IMR-90 (cell line): ENCODE measurements around the gene SIGLEC11. TPM values are rescaled to one million over a fixed set of nuclear protein-coding genes. Genes with fewer than 3 reads are reported as not detected.

Experiments
- ATAC-seq: fragments of 200-7000 bp; cut with Tn5 transposase; 2 replicates; pipeline ENCODE4 v1.9.1; 2020; ENCODE audit warnings: low read depth, mild to moderate bottlenecking, moderate library complexity
- BruUV-seq: library from RNA; stranded (reverse); fragments of 400-500 nt; replicated peaks from 2 replicates; lab custom pipeline; 2021; lab: Mats Ljungman, UMichigan
- CTCF ChIA-PET: fragments of 300-600 bp; formaldehyde crosslinking; extraction: SDS; loops from one replicate; lab custom pipeline; 2021; ENCODE audit warnings: antibody characterized with exemption; lab: Yijun Ruan, JAX
- POLR2A ChIA-PET: fragments of 300-600 bp; sonication (Branson Sonifier 250); formaldehyde crosslinking; loops from one replicate; lab custom pipeline; 2022; ENCODE audit warnings: antibody characterized with exemption; ENCODE audit not compliant: unreplicated experiment; lab: Charles Lee
- DNase-seq: peaks from one replicate; pipeline ENCODE4 v3.0.0; 2013
- H2AFZ ChIP-seq: replicated peaks from 2 replicates; pipeline ENCODE3; 2013; ENCODE audit warnings: low read length, mild to moderate bottlenecking; ENCODE audit not compliant: poor library complexity
- H2AK5ac ChIP-seq: 2 replicates; pipeline ENCODE4 v1.6.1; 2013; ENCODE audit warnings: low read depth, low read length, inconsistent platforms
- H2AK9ac ChIP-seq: replicated peaks from 2 replicates; pipeline ENCODE3; 2013; ENCODE audit warnings: mild to moderate bottlenecking, low read depth, low read length, moderate library complexity; ENCODE audit not compliant: poor library complexity
- H2BK120ac ChIP-seq: 2 replicates; pipeline ENCODE4 v1.6.1; 2013; ENCODE audit warnings: low read depth, low read length, inconsistent platforms
- H2BK15ac ChIP-seq: 3 replicates; pipeline ENCODE4 v1.6.1; 2013; ENCODE audit warnings: low read depth, low read length, inconsistent platforms
- H2BK20ac ChIP-seq: 2 replicates; pipeline ENCODE4 v1.6.1; 2013; ENCODE audit warnings: low read depth, mild to moderate bottlenecking, inconsistent platforms, low read length, moderate library complexity
- H2BK5ac ChIP-seq: 2 replicates; pipeline ENCODE4 v1.6.1; 2013; ENCODE audit warnings: mild to moderate bottlenecking, low read depth, low read length, inconsistent platforms; ENCODE audit not compliant: poor library complexity, severe bottlenecking
- H3K14ac ChIP-seq: replicated peaks from 2 replicates; pipeline ENCODE4 v1.6.1; 2013; ENCODE audit warnings: low read depth, low read length, inconsistent platforms
- H3K18ac ChIP-seq: 2 replicates; pipeline ENCODE4 v1.6.1; 2013; ENCODE audit warnings: low read depth, low read length, control low read depth
- H3K23ac ChIP-seq: 2 replicates; pipeline ENCODE4 v1.6.1; 2013; ENCODE audit warnings: low read depth, low read length, inconsistent platforms
- H3K27ac ChIP-seq: 2 replicates; pipeline ENCODE4 v1.5.1; 2013; ENCODE audit warnings: mild to moderate bottlenecking, control low read depth, low read length; ENCODE audit not compliant: insufficient read depth
- H3K27me3 ChIP-seq: 2 replicates; pipeline ENCODE4 v1.6.1; 2013; ENCODE audit warnings: low read length; ENCODE audit not compliant: control insufficient read depth, insufficient read depth
- H3K36me3 ChIP-seq: 2 replicates; pipeline ENCODE4 v1.6.1; 2013; ENCODE audit warnings: low read length, mixed read lengths; ENCODE audit not compliant: control insufficient read depth, insufficient read depth
- H3K4ac ChIP-seq: 2 replicates; pipeline ENCODE4 v1.6.1; 2013; ENCODE audit warnings: low read depth, low read length, inconsistent platforms
- H3K4me1 ChIP-seq: 2 replicates; pipeline ENCODE4 v1.6.1; 2013; ENCODE audit warnings: low read length, mixed read lengths; ENCODE audit not compliant: control insufficient read depth, insufficient read depth
- H3K4me2 ChIP-seq: 2 replicates; pipeline ENCODE4 v1.6.1; 2013; ENCODE audit warnings: low read depth, mild to moderate bottlenecking, control low read depth, low read length, moderate library complexity
- H3K4me3 ChIP-seq: 2 replicates; pipeline ENCODE4 v1.5.1; 2013; ENCODE audit warnings: low read depth, mild to moderate bottlenecking, control low read depth, low read length, moderate library complexity; ENCODE audit not compliant: insufficient read depth
- H3K56ac ChIP-seq: 2 replicates; pipeline ENCODE4 v1.6.1; 2013; ENCODE audit warnings: low read length, inconsistent platforms; ENCODE audit not compliant: insufficient read depth; ENCODE audit errors: extremely low read depth
- H3K79me1 ChIP-seq, 2 experiments: 2 replicates each; pipeline ENCODE4 v1.6.1; 2013; ENCODE audit warnings: low read length in 2 of 2, inconsistent platforms in 1 of 2, low read depth in 1 of 2
- H3K9ac ChIP-seq: 2 replicates; pipeline ENCODE4 v1.6.1; 2013; ENCODE audit warnings: low read depth, low read length, control low read depth
- H3K9me1 ChIP-seq: 2 replicates; pipeline ENCODE4 v1.6.1; 2013; ENCODE audit warnings: low read length, inconsistent platforms; ENCODE audit not compliant: insufficient read depth
- H3K9me3 ChIP-seq: 2 replicates; pipeline ENCODE4 v1.6.1; 2013; ENCODE audit warnings: low read length; ENCODE audit not compliant: control insufficient read depth, insufficient read depth
- H4K20me1 ChIP-seq: 2 replicates; pipeline ENCODE4 v1.6.1; 2013; ENCODE audit warnings: low read length, inconsistent platforms; ENCODE audit not compliant: insufficient read depth
- H4K5ac ChIP-seq: 2 replicates; pipeline ENCODE4 v1.6.1; 2013; ENCODE audit warnings: mild to moderate bottlenecking, low read depth, low read length, control low read depth
- H4K8ac ChIP-seq, 2 experiments: 2 replicates each; pipeline ENCODE4 v1.6.1; 2013; ENCODE audit warnings: low read depth in 2 of 2, low read length in 2 of 2, control low read depth in 1 of 2, inconsistent platforms in 1 of 2
- H4K91ac ChIP-seq: 2 replicates; pipeline ENCODE4 v1.6.1; 2013; ENCODE audit warnings: low read depth, low read length, inconsistent platforms; ENCODE audit not compliant: insufficient read depth
- BHLHE40 ChIP-seq: fragments of 150-350 bp; IDR thresholded peaks from 2 replicates; pipeline ENCODE4 v1.6.1; 2016; ENCODE audit warnings: mild to moderate bottlenecking, low read depth, low read length
- RCOR1 ChIP-seq: IDR thresholded peaks from 2 replicates; pipeline ENCODE4 v1.6.1; 2012; ENCODE audit warnings: mild to moderate bottlenecking, low read length, improper control_type of control experiment; ENCODE audit not compliant: insufficient replicate concordance
- WGBS, 2 experiments: methylation state at CpG; one replicate each; pipeline versions ENCODE4 v1.1.5 to v1.1.7; 2013; ENCODE audit warnings: missing lambda C conversion rate in 2 of 2; ENCODE audit not compliant: insufficient read length in 1 of 2; ENCODE audit errors: extremely low coverage in 2 of 2; 5-methylcytosine and 5-hydroxymethylcytosine counted together
- dilution Hi-C: fragments of 300-500 bp; cut with HindIII; formaldehyde crosslinking; loops from one replicate; pipeline ENCODE4 v1.14.3; 2018; ENCODE audit warnings: low sequenced_read_pairs; ENCODE audit not compliant: unreplicated experiment
- in situ Hi-C: fragments of 300-500 bp; cut with MboI; formaldehyde crosslinking; loops from 3 replicates; pipeline ENCODE4 v1.14.3; 2019; ENCODE audit warnings: low sequenced_read_pairs, inconsistent platforms, mixed read lengths
- intact Hi-C: fragments of 100-400 bp; cut with micrococcal nuclease; formaldehyde crosslinking; loops from 2 replicates; pipeline ENCODE4 v1.10.0; 2022
- polyA plus RNA-seq, 3 experiments: library from polyadenylated mRNA; depleted of rRNA; stranded (reverse); fragments of >200 nt; gene quantifications; 2 replicates each; pipeline ENCODE4 v1.2.3, GENCODE V29; 2012; ENCODE audit warnings: low replicate concordance in 1 of 3
- total RNA-seq: library from RNA; depleted of rRNA; stranded (reverse); fragments of >200 nt; gene quantifications from 2 replicates; pipeline ENCODE4 v1.2.3, GENCODE V29; 2012

The SIGLEC11 gene
- total and polyA plus RNA-seq, 2 of the 4 experiments (the other 2 are of a cell fraction) = not detected

- Histone ChIP-seq H3K14ac (no peak overlapping the region), H3K4me2 (no peak overlapping the region), H3K9ac (no peak overlapping the region), H3K4ac (no peak overlapping the region), H2BK15ac (no peak overlapping the region), H2BK20ac (no peak overlapping the region), H3K79me1 (peaks cover 25 to 76% of the 10 kb centered on the region in 2 experiments), H3K56ac (no peak overlapping the region), H3K9me3 (no peaks in the 10 kb centered on the region), H2BK5ac (no peak overlapping the region), H4K91ac (no peak overlapping the region), H4K8ac (no peak overlapping the region), H3K18ac (no peak overlapping the region), H3K23ac (no peak overlapping the region), H3K9me1 (peaks cover 9% of the 10 kb centered on the region), H2AK9ac (peak overlapping the region; percentile 77), H4K20me1 (peaks cover 28% of the 10 kb centered on the region), H3K27ac (no peak overlapping the region), H3K27me3 (no peaks in the 10 kb centered on the region), H2BK120ac (no peak overlapping the region), H3K4me3 (no peak overlapping the region), H4K5ac (no peak overlapping the region), H3K36me3 (peaks cover 60% of the 10 kb centered on the region), H2AFZ (no peak overlapping the region), H2AK5ac (no peak overlapping the region), H3K4me1 (peaks cover 3% of the 10 kb centered on the region)
- 76% methylated on average over 9 of the region's 21 CpGs; no CpG with 5 or more reads in 1 of the 2 experiments for WGBS, 2 experiments
- TF ChIP-seq BHLHE40 (0 out of 2 replicates have a peak, but pooled peaks have one; percentile 6), RCOR1 (no peak)
- ChIA-PET POLR2A (no interaction called here), CTCF (no interaction called here)
- in situ Hi-C loops (no loop called here), intact Hi-C loops (no loop called here), dilution Hi-C loops (no loop called here)
- DNase-seq (peak; percentile 44), ATAC-seq (peak; percentile 68)
- no TSS peak for BruUV-seq
Measured at GRCh38 chr19:49912965-49913685, 47.8 kb downstream of the SIGLEC11 start.
